Peyer's patch (tissue), 4 donors: ENCODE measurements around the gene ZCCHC14.

ENCODE experiments used
- POLR2A ChIP-seq, 2 donors: fragments of 450-650 bp; IDR thresholded peaks; one replicate each; pipeline ENCODE4 v1.5.1; 2017; ENCODE audit warnings: antibody characterized with exemption in 2 of 2, mild to moderate bottlenecking in 2 of 2, moderate library complexity in 2 of 2
- TF ChIP-seq, protein P1 (sequence below), 6 experiments: fragments of 450-650 bp in 4 of 6; fragments of 200-600 bp in 2 of 6; sonication (generic) in 1 of 6; IDR thresholded peaks; one replicate each; pipeline ENCODE4 v1.5.1; 2017 to 2019; ENCODE audit warnings: antibody characterized with exemption in 6 of 6, mild to moderate bottlenecking in 3 of 6, moderate library complexity in 1 of 6

- TF ChIP-seq POLR2A (IDR thresholded peaks at IDR 0.05) = no peak
- TF ChIP-seq, protein P1, sequence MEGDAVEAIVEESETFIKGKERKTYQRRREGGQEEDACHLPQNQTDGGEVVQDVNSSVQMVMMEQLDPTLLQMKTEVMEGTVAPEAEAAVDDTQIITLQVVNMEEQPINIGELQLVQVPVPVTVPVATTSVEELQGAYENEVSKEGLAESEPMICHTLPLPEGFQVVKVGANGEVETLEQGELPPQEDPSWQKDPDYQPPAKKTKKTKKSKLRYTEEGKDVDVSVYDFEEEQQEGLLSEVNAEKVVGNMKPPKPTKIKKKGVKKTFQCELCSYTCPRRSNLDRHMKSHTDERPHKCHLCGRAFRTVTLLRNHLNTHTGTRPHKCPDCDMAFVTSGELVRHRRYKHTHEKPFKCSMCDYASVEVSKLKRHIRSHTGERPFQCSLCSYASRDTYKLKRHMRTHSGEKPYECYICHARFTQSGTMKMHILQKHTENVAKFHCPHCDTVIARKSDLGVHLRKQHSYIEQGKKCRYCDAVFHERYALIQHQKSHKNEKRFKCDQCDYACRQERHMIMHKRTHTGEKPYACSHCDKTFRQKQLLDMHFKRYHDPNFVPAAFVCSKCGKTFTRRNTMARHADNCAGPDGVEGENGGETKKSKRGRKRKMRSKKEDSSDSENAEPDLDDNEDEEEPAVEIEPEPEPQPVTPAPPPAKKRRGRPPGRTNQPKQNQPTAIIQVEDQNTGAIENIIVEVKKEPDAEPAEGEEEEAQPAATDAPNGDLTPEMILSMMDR (IDR thresholded peaks at IDR 0.05) = no peak
Measured at GRCh38 chr16:87363771-87364455, 128.9 kb downstream of the ZCCHC14 start.
